ENCODE data around the gene SNAPIN.

DNA sequence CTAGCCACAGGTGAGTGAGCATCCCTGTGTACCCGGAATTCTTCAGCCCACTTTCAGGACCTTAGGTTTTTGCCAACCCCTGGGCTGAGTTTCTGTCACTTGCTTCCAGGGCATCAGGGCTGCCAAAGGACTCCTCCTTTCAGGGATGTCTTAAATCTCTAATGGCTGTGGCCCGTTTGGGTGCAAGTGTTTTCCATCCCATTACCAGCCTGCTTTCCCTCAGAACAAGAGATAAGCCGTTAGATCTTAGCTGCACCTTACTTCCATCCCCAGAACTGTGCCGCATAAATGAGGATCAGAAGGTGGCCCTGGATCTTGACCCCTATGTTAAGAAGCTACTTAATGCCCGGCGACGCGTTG is 652 bp downstream of the SNAPIN start:
- no peak for TF ChIP-seq RHOXF2B (CRISPR knock-in tag; conservative IDR thresholded peaks at IDR 0.05)
- TF ChIP-seq CTCF (IDR thresholded peaks at IDR 0.05 in 2 of 3, conservative IDR thresholded peaks at IDR 0.05 in 1 of 3; ENCODE audit: insufficient read depth in 2 of 3, low read depth in 1 of 3, low read length in 3 of 3), result no peak
- no peak for TF ChIP-seq HMGXB4 (CRISPR knock-in tag; IDR thresholded peaks at IDR 0.05)
- TF ChIP-seq, protein P1, sequence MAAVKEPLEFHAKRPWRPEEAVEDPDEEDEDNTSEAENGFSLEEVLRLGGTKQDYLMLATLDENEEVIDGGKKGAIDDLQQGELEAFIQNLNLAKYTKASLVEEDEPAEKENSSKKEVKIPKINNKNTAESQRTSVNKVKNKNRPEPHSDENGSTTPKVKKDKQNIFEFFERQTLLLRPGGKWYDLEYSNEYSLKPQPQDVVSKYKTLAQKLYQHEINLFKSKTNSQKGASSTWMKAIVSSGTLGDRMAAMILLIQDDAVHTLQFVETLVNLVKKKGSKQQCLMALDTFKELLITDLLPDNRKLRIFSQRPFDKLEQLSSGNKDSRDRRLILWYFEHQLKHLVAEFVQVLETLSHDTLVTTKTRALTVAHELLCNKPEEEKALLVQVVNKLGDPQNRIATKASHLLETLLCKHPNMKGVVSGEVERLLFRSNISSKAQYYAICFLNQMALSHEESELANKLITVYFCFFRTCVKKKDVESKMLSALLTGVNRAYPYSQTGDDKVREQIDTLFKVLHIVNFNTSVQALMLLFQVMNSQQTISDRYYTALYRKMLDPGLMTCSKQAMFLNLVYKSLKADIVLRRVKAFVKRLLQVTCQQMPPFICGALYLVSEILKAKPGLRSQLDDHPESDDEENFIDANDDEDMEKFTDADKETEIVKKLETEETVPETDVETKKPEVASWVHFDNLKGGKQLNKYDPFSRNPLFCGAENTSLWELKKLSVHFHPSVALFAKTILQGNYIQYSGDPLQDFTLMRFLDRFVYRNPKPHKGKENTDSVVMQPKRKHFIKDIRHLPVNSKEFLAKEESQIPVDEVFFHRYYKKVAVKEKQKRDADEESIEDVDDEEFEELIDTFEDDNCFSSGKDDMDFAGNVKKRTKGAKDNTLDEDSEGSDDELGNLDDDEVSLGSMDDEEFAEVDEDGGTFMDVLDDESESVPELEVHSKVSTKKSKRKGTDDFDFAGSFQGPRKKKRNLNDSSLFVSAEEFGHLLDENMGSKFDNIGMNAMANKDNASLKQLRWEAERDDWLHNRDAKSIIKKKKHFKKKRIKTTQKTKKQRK (IDR thresholded peaks at IDR 0.05; ENCODE audit: borderline replicate concordance, low read depth, low read length), result no peak
- no peak for TF ChIP-seq NR2C2 (CRISPR knock-in tag; IDR thresholded peaks at IDR 0.05)
- TF ChIP-seq NR2C2 (tag; IDR thresholded peaks at IDR 0.05), result no peak
- TF ChIP-seq, protein P2, sequence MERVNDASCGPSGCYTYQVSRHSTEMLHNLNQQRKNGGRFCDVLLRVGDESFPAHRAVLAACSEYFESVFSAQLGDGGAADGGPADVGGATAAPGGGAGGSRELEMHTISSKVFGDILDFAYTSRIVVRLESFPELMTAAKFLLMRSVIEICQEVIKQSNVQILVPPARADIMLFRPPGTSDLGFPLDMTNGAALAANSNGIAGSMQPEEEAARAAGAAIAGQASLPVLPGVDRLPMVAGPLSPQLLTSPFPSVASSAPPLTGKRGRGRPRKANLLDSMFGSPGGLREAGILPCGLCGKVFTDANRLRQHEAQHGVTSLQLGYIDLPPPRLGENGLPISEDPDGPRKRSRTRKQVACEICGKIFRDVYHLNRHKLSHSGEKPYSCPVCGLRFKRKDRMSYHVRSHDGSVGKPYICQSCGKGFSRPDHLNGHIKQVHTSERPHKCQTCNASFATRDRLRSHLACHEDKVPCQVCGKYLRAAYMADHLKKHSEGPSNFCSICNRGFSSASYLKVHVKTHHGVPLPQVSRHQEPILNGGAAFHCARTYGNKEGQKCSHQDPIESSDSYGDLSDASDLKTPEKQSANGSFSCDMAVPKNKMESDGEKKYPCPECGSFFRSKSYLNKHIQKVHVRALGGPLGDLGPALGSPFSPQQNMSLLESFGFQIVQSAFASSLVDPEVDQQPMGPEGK (CRISPR knock-in tag; IDR thresholded peaks at IDR 0.05; ENCODE audit: borderline replicate concordance), result no peak
- no peak for TF ChIP-seq MEF2A (IDR thresholded peaks at IDR 0.05; ENCODE audit: control insufficient read depth, low read depth, low read length)

Data from K562 (cell line).